A673 (cell line): ENCODE data around the gene ABCA5.

Source experiments
- EZH2 ChIP-seq: fragments of 200-600 bp; sonication (generic); IDR thresholded peaks from 2 replicates; pipeline ENCODE4 v1.6.1; 2017; ENCODE audit warnings: borderline replicate concordance, low read depth, mild to moderate bottlenecking, mixed read lengths, antibody characterized with exemption, low read length; ENCODE audit not compliant: poor library complexity, severe bottlenecking
- TF ChIP-seq, protein P1 (sequence below): fragments of 300-800, 200-600 bp; sonication (generic); conservative IDR thresholded peaks from 2 replicates; pipeline ENCODE4 v1.5.1; 2017; ENCODE audit warnings: low read depth, mild to moderate bottlenecking, antibody characterized with exemption, low read length, moderate library complexity, mixed read lengths

DNA sequence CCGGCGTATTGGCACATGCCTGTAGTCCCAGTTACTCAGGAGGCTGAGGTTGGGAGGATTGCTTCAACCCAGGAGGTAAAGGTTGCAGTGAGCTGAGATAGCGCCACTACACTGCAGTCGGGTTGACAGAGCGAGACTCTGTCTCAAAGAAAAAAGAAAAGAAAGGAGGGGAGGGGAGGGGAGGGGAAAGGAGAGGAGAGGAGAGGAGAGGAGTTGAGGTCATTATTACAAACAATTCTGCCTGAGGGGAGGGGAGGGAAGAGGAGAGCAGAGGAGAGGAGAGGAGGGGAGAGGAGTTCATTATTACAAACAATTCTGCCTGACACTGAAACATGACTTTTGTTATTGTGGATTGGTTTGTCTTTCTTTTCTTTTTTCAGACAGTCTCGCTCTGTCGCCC lies 19.8 kb upstream of the ABCA5 start:
- TF ChIP-seq, protein P1, sequence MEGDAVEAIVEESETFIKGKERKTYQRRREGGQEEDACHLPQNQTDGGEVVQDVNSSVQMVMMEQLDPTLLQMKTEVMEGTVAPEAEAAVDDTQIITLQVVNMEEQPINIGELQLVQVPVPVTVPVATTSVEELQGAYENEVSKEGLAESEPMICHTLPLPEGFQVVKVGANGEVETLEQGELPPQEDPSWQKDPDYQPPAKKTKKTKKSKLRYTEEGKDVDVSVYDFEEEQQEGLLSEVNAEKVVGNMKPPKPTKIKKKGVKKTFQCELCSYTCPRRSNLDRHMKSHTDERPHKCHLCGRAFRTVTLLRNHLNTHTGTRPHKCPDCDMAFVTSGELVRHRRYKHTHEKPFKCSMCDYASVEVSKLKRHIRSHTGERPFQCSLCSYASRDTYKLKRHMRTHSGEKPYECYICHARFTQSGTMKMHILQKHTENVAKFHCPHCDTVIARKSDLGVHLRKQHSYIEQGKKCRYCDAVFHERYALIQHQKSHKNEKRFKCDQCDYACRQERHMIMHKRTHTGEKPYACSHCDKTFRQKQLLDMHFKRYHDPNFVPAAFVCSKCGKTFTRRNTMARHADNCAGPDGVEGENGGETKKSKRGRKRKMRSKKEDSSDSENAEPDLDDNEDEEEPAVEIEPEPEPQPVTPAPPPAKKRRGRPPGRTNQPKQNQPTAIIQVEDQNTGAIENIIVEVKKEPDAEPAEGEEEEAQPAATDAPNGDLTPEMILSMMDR: no peak
- TF ChIP-seq EZH2: no peak
